Adipocyte (in vitro differentiated cells): ENCODE data around the gene PPP1R11.

Source experiments
- DNase-seq: peaks from one replicate; pipeline ENCODE4 v3.0.0-alpha.2; 2015; ENCODE audit warnings: low read depth
- H3K27me3 ChIP-seq: replicated peaks from 2 replicates; pipeline ENCODE4 v1.7.0; 2013; ENCODE audit warnings: mild to moderate bottlenecking, low read length, moderate library complexity; ENCODE audit not compliant: control insufficient read depth, insufficient read depth
- H3K36me3 ChIP-seq: 2 replicates; pipeline ENCODE4 v1.7.0; 2013; ENCODE audit warnings: low read length, mild to moderate bottlenecking, moderate library complexity; ENCODE audit not compliant: control insufficient read depth, insufficient read depth, severe bottlenecking
- H3K4me1 ChIP-seq: 2 replicates; pipeline ENCODE4 v1.7.0; 2013; ENCODE audit warnings: mild to moderate bottlenecking, low read length, moderate library complexity; ENCODE audit not compliant: control insufficient read depth, insufficient read depth
- H3K4me3 ChIP-seq: 2 replicates; pipeline ENCODE4 v1.7.0; 2013; ENCODE audit warnings: mild to moderate bottlenecking, low read length, moderate library complexity
- H3K9ac ChIP-seq: 2 replicates; pipeline ENCODE4 v1.7.0; 2013; ENCODE audit warnings: mild to moderate bottlenecking, low read length, moderate library complexity
- H3K9me3 ChIP-seq: 2 replicates; pipeline ENCODE4 v1.7.0; 2013; ENCODE audit warnings: mild to moderate bottlenecking, low read length, moderate library complexity; ENCODE audit not compliant: control insufficient read depth

Gene PPP1R11

DNA sequence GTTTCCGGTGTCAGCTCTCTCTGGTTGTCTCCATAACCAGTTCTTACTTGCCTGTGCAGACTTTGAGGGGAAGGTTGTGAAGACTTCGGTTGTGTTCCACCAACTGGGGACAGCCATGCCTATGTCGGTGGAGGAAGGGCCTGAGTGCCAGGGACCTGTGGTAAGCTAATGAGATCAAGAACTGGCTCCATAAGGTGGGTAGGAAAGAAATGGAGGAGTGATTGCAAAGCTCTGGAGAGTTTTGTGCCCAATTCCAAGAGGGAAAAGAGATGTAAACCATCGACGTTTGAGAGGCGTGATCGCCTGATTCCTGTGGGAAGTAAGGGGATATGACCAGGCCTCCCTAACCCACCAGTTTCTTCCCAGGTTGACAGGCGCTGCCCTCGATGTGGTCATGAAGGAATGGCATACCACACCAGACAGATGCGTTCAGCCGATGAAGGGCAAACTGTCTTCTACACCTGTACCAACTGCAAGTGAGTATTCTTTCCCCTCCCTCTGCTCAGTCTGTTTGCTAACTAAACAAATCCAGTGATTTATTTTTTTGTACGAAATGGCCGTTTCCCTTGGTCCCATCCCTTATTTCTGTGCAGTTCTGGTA, 5.0 kb upstream of the PPP1R11 start:
- peaks cover 23% of the 10 kb centered on the region for H3K4me1 ChIP-seq
- peak overlapping the region; percentile 97 for H3K4me3 ChIP-seq
- H3K36me3 ChIP-seq, result peaks cover 19% of the 10 kb centered on the region
- H3K9me3 ChIP-seq, result no peaks in the 10 kb centered on the region
- peak overlapping the region; percentile 97 for H3K9ac ChIP-seq
- no peaks in the 10 kb centered on the region for H3K27me3 ChIP-seq
- DNase-seq, result peak; percentile 51

DNA sequence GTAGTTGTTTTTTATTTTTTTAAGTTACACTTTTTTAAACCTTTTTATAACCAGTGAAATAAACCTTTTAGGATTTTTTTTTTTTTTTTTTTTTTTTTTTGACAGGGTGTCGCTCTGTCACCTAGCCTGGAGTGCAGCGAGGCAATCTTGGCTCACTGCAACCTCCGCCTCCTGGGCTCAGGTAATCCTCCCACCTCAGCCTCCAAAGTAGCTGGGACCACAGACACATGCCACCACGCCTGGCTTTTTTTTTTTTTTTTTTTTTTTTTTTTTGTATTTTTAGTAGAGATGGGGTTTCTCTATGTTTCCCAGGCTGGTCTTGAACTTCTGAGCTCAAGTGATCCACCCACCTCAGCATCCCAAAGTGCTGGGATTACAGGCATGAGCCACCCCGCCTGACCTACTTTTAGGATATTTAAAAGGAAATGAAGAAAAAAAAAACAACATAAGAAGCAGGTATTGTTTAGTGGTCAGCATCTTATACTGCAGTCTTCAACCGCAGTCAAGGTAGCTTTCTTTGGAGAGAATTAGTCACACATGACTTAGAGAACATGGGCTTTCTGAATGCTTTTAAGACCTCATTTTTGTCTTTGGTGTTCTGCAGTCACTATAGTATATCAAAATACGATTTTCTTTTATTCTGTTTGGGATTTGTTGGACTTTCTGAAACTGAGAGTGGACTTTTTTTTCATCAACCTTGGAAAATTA, 4.4 kb upstream of the PPP1R11 start:
- no peaks in the 10 kb centered on the region for H3K27me3 ChIP-seq
- H3K9ac ChIP-seq, result no peak overlapping the region
- no peak for DNase-seq
- H3K4me1 ChIP-seq, result peaks cover 24% of the 10 kb centered on the region
- H3K9me3 ChIP-seq, result no peaks in the 10 kb centered on the region
- H3K4me3 ChIP-seq, result peak overlapping the region; percentile 97
- H3K36me3 ChIP-seq, result peaks cover 12% of the 10 kb centered on the region

DNA sequence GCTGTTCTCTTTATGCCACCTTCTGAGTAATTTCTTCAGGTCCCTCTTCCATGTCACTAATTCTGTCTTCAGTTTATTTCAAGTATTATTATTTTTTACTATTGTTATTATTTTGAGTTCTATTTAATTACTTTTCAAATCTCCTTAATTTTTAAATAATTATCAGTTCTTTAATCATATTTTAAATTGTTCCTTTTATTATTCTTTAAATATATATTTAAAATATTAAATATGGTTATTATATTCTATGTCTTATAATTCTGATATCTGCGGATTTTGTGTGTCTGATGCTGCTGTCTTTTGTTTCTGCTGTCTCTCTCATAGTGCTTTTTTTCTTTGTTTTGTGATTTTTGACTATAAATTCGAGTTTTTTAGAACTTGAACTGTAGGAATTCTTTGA, 3.7 kb upstream of the PPP1R11 start:
- Histone ChIP-seq H3K9me3 (no peaks in the 10 kb centered on the region), H3K4me3 (no peak overlapping the region), H3K9ac (no peak overlapping the region), H3K4me1 (peaks cover 31% of the 10 kb centered on the region), H3K27me3 (no peaks in the 10 kb centered on the region), H3K36me3 (peaks cover 5% of the 10 kb centered on the region)
- DNase-seq, result no peak

DNA sequence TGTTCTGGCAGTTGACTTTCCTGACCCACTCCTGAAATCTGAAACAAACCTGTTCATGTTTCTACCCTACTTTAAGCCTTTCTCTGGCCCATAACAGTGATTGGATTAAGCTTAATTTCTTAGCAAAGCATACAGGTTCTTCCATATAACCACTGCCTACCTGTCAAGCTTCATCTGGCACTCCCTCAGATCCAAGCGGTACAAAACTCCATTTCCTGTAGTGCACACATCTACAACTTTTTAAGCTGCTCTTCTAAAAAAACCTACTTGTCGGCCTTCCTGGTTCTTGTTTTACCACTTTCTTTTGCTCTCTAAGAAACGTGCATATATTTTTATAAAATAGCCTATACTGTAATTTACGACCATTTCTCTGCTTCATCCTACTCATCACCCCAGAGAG, 916 bp upstream of the PPP1R11 start:
- peaks cover 22% of the 10 kb centered on the region for H3K4me1 ChIP-seq
- peak overlapping the region; percentile 91 for H3K9ac ChIP-seq
- peak overlapping the region; percentile 91 for H3K4me3 ChIP-seq
- peaks cover 15% of the 10 kb centered on the region for H3K36me3 ChIP-seq
- H3K27me3 ChIP-seq, result no peaks in the 10 kb centered on the region
- no peak for DNase-seq
- no peaks in the 10 kb centered on the region for H3K9me3 ChIP-seq

DNA sequence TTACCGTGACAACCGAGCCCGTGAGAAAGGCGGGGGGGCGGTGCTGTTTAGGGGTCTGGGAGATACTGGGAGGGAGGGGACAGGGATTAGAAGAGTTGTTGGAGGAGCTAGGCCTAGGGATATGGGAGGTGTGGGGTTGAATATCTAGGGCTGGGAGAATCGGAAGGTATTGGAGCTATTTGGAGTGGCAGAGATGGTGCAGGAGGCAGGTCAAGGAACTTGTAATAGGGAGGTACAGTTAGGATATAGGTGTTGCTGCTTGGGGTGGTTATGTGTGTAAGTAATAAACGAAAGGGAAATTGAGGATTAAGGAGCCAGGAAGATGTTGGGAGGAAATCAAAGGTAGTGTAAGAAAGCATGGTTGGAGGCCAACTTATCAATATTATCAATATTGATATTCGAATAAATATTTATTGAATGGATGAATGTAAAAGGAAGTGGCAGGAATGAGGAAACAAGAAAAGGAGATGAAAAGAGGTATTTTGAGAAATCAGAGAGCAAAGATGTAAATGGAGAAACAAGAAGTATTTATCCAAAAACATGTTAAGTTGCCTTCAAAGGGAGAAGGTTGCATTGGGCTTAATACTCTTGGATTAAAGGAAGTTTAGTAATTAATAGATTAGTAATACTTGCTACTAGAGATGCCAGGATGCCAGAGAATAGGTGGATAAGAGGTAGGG, 602 bp downstream of the PPP1R11 start:
- Histone ChIP-seq H3K27me3 (peaks cover 12% of the 10 kb centered on the region), H3K36me3 (peaks cover 15% of the 10 kb centered on the region), H3K4me3 (peak overlapping the region; percentile 91), H3K9ac (peak overlapping the region; percentile 91), H3K4me1 (peaks cover 19% of the 10 kb centered on the region), H3K9me3 (peaks cover 3% of the 10 kb centered on the region)
- peak; percentile 91 for DNase-seq

DNA sequence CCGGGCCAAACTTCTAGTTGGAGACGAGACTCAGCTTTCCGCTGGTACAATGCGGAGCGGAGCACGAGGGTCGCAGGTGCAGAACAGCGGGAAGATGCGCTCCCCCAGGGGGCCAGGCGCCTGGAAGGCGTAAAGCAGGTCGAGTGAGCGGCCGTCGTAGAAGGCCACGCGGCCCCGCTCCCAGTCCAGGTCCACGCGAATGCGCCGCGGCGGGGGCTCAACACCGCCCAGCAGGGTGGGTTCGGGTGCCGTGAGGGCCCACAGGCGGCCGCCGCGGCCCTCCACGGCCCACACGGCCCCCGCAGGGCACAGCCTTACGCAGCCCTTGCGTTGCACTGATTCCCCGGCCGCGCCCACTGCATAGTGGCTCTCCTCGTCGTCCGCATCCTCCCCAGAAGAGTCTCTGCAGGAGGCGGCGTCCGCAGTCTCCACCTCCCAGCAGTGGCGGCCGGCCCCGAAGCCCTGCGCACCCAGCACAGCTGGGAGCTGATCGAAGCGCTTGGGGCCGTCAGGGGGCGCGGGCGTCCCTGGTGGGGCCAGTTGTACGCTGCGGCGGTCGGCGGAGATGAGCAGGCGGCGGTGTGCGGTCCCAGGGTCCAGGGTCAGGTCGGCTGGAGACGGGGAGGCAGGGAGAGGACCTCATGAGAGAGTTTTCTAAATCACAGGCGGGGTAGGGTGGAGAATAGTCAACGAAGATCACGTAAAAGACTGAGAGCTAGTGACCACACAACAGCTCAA, 4.3 kb downstream of the PPP1R11 start:
- peaks cover 29% of the 10 kb centered on the region for H3K4me1 ChIP-seq
- H3K27me3 ChIP-seq, result peaks cover 42% of the 10 kb centered on the region
- H3K9me3 ChIP-seq, result peaks cover 3% of the 10 kb centered on the region
- H3K9ac ChIP-seq, result peak overlapping the region; percentile 35
- DNase-seq, result no peak
- H3K4me3 ChIP-seq, result peak overlapping the region; percentile 58
- peaks cover 10% of the 10 kb centered on the region for H3K36me3 ChIP-seq

DNA sequence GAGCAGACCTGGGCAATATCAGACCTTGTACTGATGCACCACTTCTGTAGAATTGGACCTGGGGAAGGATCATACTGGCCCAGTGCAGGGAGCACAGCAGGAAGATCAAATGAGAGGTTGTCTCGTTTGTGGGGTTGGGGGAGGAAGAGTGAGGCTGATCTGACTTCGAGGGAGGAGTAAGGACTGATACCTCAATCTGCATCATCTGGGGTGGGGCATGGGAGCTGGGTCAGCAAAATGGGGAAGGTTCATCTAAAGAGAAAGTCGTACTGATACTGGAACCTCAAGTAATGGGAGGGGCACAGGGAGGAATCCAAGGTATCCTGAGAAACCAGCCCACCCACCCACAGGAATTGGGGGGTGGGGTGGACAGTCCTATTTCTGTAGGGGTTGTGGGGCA, 4.9 kb downstream of the PPP1R11 start:
- Histone ChIP-seq H3K36me3 (peaks cover 10% of the 10 kb centered on the region), H3K9ac (no peak overlapping the region), H3K27me3 (peaks cover 46% of the 10 kb centered on the region), H3K4me3 (peak overlapping the region; percentile 58), H3K9me3 (peaks cover 3% of the 10 kb centered on the region), H3K4me1 (peaks cover 28% of the 10 kb centered on the region)
- DNase-seq, result no peak

DNA sequence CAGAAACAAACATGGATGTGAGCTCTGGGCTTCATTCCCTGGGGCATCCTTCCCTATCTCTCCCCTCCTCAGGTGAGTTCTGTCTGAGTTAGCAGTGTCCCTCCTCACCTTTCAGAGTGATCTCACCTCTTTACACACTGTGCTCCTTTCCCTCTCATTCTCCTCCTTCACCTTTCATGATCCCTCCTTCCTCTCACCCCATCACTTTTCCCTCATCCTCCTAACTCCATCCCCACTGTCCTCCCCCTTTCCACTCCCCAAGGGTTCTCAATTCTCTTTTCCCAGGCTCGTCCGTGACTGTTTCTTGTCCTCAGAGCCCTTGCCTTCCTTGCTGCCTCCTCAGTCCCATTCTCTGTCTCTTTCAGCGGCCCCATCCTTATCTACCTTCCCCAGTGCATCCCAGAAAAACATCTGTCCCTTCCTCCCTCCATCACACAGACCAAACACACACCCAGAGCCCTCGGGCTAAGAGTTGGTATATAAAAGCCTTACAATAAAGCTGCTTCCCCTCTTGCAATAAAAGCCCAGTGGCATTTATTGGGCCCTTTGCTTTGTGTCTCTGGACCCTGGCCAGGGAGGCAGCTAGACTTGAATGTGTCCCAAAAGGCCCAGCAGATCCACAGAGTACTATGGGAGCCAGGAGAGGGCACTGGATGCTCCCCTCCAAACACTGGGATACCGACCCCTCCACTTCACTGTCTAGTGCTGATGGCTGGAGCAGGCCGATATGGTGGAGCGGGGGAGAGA, 6.7 kb downstream of the PPP1R11 start:
- Histone ChIP-seq H3K4me1 (peaks cover 20% of the 10 kb centered on the region), H3K9me3 (peaks cover 3% of the 10 kb centered on the region), H3K4me3 (no peak overlapping the region), H3K27me3 (peaks cover 59% of the 10 kb centered on the region), H3K36me3 (peaks cover 10% of the 10 kb centered on the region), H3K9ac (no peak overlapping the region)
- DNase-seq, result no peak

DNA sequence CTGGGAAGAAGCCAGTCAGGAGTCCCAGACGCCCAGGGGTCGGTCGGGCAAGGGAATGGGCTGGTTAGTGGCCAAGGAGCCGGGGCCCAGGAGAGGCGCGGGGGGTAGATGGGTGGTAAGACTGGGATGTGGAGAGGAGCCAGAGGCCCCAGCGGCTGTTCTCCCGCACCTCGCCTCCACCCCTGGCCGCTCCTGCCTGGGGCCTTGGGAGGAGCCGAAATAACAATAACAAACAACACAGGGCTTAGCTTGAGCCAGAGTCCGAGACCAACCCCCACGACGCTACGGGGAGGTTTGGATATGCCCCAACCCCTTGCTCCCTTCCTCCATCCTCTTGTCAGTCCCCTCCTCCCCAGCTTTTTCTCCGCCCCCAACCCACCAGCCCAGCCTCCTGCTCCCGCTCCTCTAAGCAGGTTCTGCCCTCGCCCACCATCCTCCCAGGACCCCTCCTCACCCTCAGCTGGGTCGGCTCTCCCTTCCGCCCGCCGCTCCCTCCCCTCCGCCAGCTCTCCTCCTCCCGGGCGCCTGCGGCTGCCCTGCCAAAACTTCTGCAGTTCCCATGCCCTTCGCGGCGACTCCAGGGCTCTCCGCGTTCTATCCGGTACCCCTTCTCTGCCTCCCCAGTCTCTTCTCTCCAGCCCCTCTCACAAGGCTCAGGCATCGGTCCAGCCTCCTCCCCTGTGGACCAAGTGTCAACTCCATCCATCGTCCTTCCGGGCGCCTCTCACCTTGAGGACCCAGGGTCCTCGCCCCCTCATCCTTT, 7.5 kb downstream of the PPP1R11 start:
- DNase-seq, result peak; percentile 40
- Histone ChIP-seq H3K4me3 (no peak overlapping the region), H3K9ac (no peak overlapping the region), H3K9me3 (peaks cover 3% of the 10 kb centered on the region), H3K36me3 (peaks cover 6% of the 10 kb centered on the region), H3K4me1 (peaks cover 20% of the 10 kb centered on the region), H3K27me3 (peaks cover 67% of the 10 kb centered on the region)

DNA sequence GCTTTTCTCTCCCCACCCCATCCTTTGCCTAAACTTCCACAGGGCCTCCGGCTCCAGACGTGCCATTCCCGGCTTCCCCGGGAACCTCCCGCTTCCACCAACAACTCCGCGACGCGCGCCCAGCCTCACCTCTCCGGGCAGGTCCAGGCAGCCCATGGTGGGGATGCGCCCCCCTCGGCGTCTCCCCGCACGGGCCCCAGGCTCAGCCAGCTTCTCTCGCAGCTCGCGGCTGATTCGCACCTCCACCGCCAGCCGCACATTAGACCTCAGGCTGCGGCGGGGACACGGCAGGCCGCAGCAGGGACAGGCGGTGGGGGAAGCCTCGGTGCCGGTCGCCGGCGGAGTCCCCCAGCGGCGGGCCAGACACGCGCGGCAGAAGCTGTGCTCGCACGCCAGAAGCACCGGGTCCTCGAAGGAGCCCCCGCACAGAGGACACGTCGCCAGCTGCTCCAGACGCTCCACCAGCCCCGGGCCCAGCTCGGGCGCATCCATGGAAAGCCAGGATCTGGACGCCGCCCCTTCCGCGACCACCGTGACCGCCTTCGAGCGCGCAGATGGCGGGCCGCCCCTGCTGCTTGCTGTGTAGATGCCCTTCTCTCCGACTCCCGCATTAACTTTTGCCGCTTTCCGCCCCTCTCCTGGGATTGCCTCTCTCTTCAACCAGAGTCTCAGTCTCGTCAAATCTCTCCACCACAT, 8.2 kb downstream of the PPP1R11 start, which contains the start of gene RNF39:
RNF39 (minus strand) TSS at position 676 of the 696 bp plus-strand sequence; CDS start at position 492, 184 bp downstream.
- peak; percentile 28 for DNase-seq
- H3K9ac ChIP-seq, result no peak within 1 kb of the TSS
- H3K4me1 ChIP-seq, result peaks cover 20% of the 10 kb centered on the region
- peaks cover 2% of the 10 kb centered on the region for H3K36me3 ChIP-seq
- H3K4me3 ChIP-seq, result peak within 1 kb of the TSS; percentile 25
- H3K9me3 ChIP-seq, result peaks cover 3% of the 10 kb centered on the region
- H3K27me3 ChIP-seq, result peaks cover 75% of the 10 kb centered on the region
